Measurements from ENCODE around the gene MAP2K3.

Gene MAP2K3

DNA sequence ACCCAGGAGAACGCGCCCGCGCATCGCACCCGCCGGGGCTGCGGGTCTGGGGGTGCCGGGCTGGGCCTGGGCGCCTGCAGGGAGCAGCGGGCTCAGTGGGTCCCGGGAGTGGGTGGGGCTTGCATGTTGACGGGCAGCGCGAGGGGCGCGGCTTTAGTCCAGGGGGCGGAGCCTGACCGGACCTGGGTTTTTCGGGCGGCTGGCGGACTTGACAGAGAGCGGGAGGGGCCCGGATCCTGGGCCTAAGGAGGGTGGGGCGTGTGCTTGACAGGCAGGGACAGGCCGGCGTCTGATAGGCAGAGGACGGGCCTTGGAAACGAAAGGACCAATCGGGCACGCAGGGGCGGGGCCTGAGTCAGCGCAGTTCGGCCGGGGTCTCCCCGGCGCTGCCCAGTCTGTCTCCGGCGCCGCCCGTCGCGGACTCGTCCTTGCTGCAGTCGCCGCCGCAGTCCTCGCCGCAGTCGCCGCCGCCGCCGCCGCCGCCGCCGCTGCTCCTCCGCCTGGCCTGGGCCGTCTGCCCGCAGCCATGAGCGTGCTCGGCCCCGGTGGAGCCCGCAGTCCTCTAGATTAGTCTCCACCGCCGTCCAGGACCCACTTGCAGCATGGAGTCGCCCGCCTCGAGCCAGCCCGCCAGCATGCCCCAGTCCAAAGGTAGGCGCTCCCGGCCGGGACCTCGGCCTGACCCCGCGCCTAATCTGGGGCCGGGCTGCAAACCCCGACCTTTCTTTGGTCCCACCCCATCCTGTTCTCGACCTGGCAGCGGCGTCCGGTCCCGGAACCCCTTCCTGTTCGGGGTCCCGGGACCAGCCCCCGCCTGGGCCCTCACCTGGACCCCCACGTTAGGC lies at the start of gene MAP2K3:
MAP2K3 (plus strand) TSS at position 393 of the 845 bp plus-strand sequence; CDS start at position 603, 210 bp downstream.
- peak; percentile 98 for DNase-seq (ENCODE audit: low spot score)

DNA sequence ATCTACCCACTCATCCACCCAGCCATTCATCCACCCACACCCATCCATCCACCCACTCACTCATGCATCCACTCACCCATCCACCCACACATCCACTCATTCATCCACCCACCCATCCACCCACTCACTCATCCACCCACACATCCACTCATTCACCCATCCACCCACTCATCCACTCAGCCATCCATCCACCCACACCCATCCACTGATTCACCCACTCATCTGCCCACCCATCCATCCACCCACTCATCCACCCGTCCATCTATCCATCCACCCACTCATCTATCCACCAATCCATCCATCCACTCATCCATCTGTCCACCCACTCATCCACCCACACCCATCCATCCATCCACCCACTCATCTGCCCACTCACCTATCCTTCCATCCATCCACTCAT lies 48.6 kb upstream of the MAP2K3 start:
- DNase-seq (ENCODE audit: low spot score): no peak

DNA sequence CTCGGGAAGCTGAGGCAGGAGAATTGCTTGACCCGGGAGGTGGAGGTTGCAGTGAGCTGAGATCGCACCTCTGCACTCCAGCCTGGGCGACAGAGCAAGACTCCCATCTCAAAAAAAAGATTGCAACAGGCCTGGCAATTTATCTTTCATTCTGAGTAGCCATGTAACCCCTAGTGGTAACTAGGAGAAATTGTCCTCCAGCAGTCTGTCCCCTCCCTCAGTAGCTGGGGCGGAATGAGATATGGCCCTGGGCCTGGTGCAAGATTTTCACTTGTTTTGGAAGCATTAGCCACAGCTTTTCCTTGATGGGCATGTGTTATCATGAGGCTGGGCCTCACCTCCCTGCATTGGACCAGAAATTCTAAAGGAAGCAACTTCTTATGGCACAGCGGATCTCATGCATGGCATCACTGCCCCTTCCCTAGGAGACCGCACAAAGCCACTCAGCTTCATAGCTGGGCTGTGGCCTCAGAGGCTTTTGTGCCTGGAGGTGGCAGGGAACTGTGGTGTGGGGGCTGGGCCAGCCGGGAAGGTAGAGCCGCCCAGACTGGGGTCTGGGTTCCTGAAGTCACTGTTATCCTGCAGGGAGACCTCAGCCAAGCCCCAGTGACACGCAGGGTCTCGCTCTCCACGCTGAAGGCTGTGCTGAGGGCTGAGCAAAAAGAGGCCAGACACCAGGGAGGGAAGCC lies 44.7 kb upstream of the MAP2K3 start:
- peak; percentile 59 for DNase-seq (ENCODE audit: low spot score)

DNA sequence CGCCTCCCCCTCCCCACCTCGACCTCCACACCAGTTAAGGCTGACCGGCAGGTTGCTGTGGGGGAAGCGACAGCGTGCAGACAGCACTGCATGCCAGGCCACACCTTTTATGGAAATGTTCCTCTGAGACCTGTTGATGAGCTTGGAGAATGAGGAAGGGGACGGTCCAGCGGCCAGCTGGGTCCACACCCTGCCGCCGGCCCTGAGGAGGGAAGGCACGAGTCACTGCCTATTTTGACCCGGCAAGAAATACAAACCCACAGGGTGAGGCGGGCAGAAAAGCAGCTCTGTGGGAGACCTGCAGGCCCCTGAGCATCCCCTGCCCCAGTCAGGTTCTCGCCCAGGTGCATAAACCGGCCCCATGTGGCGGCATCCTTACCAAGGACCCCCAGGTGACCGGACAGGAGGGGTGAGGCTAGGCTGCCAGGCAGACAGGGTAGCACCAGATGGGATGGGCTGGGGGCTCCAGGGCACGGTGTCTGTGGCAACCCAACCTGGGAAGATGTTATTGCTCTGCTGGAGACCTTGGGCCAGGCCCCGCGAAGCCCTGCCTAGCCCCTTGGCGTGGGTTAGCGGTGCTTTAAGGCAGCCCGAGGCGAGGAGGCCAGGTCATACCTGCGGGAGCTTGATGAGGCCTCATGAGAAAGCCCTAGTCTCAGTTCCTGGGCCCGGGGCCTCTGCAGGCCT lies 44.0 kb upstream of the MAP2K3 start:
- DNase-seq (ENCODE audit: low spot score): no peak

DNA sequence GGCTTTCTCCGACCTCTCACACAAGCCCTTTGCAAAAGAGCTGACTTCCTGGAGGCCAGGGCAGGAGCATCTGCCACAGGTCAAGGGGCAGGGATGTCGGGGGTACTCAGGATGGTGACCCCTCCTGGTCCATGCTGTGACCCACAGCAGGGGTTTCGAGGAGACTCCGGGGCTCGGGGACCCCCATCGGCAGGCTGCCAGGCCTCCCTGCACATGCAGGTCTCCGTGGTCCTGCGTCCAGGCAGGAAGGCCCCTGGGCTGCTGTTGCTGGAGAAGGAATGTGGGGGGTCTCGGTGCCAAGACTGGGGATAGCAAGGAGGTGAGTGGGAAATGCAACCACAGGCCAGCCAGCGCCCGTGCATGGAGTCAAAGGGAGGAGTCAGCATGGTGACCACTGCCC lies 42.9 kb upstream of the MAP2K3 start:
- no peak for DNase-seq (ENCODE audit: low spot score)

DNA sequence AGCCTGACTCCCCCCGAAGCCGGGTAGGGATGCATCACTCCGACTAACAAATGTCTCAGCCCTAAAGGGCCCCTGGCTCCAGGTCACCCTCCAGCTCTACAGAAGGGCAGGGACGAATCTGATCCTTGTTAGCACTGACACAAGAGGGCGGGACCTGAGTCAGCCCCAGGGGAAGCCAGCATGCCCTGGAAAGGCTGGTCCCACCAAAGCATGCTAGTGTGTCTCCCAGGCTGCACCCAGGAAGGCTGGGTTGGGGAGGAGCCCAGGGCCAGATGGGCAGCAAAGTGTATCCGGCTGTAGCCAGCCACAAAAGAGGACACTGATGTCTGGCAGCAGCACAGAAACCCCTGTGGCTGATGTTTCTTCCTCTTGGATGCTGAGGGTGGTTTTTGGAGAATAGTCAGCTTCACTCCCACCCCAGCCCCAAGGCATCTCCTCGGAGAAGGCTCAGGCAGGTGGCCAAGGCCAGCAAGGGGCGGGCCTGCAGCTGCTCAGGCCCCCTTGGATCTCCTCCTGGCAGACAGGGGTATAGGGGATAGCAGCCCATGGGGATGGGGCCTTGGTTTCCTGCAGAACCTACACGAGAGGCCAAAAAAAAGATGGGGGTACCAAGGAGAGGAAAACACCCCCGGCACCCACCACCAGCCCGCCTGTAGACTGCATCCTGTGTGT lies 42.3 kb upstream of the MAP2K3 start:
- DNase-seq (ENCODE audit: low spot score): no peak

DNA sequence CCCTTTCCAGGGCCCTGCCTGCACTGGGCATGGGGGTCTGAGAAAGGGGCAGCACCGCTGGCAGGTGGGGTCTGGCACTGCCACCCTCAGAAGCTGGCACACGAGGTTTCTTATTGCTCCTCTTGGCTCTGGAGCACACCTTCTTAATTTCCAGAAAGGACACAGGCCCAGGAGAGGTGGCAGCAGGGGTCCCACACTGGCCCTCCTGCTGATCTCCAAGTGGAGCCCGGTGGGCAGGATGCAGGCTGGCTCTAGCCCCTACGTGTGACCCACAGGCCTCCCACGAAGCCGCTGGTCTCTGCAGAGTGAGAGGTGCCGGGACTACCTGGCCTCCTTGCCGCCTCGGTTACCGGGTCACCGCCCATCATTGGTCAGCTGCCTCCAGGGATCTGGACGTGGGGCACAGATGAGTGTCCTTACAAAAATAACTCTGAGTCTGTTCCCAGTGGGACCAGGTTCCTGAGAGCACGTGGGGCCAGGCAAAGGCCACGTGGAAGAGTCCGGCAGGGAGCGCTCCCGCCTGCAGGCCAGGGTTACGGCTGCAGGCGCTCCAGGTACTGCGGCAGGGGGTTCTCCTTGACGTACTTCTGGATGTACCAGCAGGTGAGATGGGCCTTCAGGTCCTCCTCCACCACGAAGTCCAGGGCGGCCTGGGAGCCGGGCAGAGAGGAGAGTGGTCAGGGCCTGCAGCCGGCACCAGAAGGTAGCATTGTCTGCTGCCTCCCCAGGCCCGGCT lies 41.6 kb upstream of the MAP2K3 start:
- no peak for DNase-seq (ENCODE audit: low spot score)

DNA sequence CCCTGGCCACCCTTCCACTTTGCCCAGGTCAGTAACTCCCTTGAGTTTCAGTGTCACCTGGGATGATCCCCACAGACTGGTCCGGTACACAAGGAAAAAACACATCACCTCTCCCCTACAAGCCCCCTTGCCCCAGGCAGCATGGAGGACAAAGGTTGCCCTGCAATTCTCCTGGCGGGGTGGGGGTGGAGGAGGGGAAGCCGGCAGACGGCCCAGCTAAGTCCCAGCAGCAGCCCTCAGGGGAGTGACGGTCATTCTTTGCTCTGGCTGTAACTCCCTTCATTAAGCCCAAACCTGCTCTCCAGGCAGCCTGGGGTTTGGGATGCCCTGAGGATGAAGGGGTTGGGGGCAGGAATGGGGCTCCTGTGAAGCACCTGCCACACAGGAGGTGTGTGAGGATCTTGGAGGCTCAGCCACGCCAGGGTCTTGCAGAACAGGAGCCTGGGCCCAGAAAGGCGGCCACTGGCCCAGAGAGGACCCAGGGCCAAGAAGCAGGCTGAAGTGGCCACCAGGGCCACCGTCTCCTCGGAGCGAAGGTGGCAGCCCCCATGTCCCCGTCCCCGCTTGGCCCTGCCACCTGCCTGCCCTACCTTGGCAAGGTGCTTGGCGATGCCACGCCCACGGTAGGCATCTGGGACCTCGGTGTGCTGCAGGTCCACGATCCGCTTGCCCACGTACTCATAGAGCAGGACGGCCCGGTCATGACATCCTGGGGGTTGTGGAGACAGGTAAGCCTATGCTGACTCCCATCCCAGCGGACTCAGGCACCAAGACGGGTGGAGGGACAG lies 40.8 kb upstream of the MAP2K3 start:
- no peak for DNase-seq (ENCODE audit: low spot score)

DNA sequence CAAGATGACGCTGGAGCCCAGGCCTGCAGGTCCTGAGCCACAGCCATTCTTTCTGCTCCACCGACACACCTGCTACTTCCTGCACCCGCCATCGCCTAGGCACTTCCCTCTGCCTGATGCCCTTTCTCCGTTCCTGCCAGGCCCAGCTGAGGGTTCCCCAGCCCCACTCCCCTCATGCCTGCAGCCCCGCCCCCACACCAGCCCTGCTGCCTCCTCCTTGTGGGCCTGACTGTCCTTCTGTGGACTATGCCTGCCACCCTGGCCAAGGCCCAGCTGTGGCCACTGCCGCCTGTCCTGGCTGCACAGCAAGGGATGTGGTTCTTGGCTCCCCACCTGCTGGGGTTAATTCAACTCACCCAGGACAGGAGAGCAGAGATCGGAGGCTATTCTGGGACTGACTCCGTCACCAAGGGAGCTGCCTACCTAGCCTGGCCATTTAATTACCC lies 38.8 kb upstream of the MAP2K3 start:
- DNase-seq (ENCODE audit: low spot score): no peak

DNA sequence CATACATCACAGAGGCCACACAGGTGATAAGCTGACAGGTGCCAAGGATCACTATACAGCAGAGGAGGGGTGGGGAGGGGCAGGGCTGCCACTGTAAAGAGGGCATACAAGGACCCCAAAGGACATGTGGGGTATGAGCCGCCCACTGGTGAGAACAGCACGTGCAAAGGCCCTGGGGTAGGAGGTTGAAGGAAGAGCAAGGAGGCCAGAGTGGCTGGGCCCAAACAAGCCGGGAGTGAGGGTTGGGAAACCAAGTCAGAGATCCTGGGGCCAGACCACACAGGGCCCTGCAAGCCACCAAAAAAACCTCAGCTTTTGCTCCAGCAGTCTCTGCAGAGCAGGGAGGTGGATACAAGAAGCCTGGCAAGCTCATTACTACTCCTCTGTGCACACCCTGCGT lies 37.8 kb upstream of the MAP2K3 start:
- no peak for DNase-seq (ENCODE audit: low spot score)

DNA sequence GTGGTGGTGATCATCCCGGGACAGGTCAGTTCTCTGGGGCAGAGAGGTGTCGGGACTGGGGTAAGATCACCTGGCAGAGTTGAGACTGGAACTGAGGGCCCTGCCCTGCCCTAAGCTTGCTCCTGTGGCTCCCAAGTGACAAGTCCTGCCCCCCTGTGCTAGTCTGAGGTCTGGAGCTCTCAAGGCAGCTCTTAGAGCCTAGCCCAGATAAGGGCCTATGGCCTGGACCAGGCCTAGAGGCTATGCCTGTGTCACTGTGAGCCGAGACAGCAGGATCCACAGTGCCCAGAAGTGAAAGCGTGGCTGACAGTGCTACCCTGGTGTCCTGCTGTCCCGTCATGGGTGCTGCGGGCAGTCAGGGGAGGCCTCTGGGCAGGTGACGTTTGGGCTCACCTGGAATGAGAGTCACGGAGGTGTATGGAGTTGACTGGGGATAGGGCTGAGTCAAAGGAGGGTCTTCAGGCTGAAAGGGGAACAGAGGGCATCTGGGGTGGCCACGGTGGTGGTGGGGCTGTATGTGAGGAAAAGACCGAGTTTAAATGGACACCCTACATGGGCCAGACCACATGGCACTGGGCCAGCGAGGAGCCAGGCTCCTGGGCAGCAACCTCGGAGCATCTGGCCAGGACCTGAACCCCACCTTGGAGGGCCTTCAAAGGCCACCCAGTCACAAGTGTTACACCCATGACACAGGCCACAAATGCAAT lies 36.8 kb upstream of the MAP2K3 start:
- DNase-seq (ENCODE audit: low spot score): no peak

DNA sequence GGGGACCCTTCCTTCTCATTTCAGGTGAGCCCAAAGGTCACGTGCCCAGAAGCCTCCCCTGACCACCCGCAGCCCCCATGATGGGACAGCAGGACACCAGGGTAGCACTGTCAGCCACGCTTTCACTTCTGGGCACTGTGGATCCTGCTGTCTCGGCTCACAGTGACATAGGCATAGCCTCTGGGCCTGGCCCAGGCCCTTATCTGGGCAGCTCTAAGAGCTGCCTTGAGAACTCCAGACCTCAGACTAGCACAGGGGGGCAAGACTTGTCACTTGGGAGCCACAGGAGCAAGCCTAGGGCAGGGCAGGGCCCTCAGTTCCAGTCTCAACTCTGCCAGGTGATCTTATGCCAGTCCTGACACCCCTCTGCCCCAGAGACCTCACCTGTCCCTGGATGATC lies 36.0 kb upstream of the MAP2K3 start:
- no peak for DNase-seq (ENCODE audit: low spot score)

DNA sequence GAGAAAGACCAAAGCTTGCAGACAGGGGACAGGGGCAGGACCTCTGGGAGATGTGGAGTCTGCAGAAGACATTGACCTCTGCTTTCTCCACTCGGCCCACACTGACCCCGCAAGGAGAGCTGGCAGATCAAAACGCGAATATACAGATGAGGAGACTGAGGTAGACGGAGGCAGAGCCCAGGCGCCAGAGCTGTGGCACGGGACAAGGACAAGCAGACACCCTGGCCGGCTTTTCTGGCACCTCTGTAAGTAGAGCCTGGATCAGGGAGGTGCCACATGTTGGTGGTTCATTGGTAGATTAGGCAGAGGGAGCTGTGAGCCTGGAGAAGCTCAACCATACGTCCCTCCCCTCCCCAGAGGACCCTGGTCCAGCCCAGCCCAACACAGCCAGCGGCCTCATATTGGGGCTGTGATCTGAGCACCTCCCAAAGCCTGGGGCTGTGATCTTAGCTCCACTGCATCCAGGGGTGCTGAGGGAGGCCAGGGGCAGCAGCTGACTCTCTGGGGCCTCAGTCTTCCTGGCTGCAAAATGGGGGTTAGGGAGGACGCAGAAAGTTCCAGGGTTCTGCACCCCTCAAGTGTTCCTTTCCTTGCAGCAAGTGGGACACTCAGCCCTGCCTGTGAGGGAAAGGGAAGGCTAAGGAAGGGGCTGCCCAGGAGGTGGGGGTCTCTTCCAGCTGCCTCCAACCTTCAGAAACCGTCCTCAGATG lies 35.3 kb upstream of the MAP2K3 start:
- no peak for DNase-seq (ENCODE audit: low spot score)

DNA sequence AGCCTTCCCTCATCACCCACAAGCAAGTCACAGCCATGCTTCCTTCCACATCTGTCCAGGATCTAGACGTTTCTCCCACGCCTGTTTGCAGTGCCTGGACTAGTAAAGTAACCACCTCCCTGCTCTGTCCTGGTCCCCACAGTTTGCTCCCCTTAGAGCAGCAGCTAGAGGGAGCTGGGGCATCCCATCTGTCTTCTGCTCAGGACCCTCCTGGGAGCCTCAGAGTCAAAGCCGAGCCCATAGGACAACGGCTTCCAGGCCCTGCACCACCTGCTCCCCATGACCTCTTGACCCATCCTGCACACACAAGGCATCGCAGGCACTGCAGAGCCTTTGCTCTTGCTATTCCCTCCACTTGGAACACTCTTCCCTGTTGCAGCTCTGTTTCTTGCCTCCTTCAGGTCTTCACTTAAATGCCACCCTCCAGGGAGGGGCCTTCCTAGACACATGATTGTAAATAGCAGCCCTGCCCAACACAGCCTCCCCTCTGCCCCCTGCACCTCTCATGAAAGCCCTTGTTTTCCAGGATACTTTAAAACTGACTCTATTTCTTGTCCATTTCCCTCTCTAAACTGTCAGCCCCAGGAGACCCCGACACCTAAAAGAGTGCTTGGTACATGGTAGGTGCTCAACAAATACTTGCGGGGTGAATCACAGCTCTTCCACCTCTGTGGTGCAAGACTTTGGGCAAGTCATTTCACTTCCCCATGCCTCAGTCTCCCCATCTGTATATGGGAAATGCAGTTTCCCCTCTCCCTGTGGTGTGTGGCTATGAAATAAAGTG lies 34.4 kb upstream of the MAP2K3 start:
- DNase-seq (ENCODE audit: low spot score): no peak

DNA sequence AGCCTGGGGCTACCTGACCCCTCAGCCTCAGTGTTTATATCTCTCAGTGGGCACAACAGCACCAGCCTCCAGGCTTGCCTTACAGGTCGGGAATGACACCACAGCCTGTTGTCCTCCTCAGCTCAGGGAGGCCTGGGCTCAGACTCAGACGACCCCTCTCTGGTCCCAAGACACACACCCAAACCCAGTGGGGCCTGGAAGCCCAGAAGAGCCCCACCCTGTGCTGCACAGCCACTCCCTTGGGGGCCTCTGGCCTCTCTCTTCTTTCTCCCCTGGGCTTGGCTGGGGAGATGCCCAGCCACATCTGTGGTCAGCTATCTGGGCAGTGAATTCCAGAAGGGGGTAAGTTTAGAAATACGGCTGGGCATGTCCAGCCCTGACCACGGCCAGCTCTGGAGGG lies 33.7 kb upstream of the MAP2K3 start:
- no peak for DNase-seq (ENCODE audit: low spot score)

DNA sequence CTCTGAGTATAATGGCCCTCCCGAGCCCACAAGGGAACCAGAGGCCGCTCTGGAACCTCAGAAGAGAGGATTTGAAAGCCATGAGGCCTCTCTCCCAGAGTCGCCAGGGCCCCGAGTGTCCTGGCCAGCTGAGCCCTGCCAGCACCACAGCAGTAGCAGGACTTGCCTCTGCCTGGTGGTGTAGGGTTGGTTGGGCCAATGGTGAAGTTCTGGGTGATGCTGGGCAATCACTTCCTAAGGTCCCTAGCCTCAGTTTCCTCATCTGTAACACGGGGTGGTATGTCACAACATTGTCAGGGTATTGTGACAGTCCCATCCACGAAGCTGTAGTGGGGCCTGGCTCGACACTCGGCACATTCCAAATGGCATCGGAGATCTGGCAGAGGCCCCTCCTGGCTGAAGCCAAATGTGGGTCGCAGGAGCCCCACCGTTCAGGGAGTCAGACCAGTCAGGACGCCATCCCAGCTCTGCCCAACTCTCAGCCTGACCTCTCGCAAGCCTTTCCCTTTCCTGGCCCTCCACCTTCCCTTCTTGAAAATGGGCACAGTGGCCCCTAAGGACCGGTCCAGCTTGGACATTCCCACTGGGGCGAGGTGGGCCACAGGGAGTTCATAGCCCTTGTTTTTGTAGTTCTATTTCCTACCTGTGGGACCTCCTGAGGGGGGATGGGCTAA lies 33.0 kb upstream of the MAP2K3 start:
- no peak for DNase-seq (ENCODE audit: low spot score)

DNA sequence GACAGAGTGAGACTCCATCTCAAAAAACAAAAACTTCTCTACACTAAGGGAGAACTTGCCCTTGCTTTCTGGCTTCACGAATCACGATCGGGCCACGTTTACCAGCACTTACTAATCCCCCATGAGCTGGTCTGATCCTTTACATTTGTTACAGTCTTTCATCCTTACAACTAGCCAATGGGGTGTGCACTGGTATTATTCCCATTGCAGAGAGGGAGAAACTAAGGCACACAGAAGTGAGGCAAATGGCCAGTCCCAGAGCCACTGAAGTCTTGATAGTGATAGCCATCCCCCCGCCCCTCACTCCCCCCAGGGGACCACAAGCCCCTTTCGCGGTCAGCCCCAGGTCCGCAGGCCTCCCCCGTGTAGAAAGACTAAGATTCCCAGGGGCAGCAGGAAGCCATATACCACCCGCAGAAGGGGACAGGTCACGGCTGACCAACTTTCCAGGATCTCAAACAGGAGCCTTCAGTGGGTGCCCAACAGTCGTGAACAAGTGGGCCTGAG lies 32.2 kb upstream of the MAP2K3 start:
- no peak for DNase-seq (ENCODE audit: low spot score)

All from germinal center (tissue), 1 donor.